Left lung (tissue), 10 donors: Measurements from ENCODE around the gene PAPOLG. TPM values are rescaled to one million over a fixed set of nuclear protein-coding genes. Genes with fewer than 3 reads are reported as not detected.

Source experiments
- ATAC-seq: fragments of 200-7000 bp; cut with Tn5 transposase; one replicate; pipeline ENCODE4 v1.9.1; 2020; ENCODE audit warnings: moderate library complexity
- DNase-seq, 4 donors: peaks; one replicate each; pipeline ENCODE4 v3.0.0-alpha.2; 2013 to 2020
- H3K27ac ChIP-seq, 2 donors: fragments of 200-600 bp; sonication (generic) in 1 of 2; one replicate each; pipeline versions ENCODE4 v1.5.0 to v1.8.0; 2020 to 2021
- H3K27me3 ChIP-seq, 2 donors: fragments of 200-600 bp; sonication (generic) in 1 of 2; one replicate each; pipeline versions ENCODE4 v1.5.0 to v1.8.0; 2020 to 2021
- H3K36me3 ChIP-seq, 2 donors: fragments of 200-600 bp; sonication (generic) in 1 of 2; one replicate each; pipeline versions ENCODE4 v1.5.0 to v1.8.0; 2020 to 2021
- H3K4me1 ChIP-seq, 2 donors: fragments of 200-600 bp; one replicate each; pipeline ENCODE4 v1.8.0; 2021
- H3K4me3 ChIP-seq, 2 donors: fragments of 200-600 bp; sonication (generic) in 1 of 2; one replicate each; pipeline versions ENCODE4 v1.5.0 to v1.8.0; 2020 to 2021; ENCODE audit warnings: mild to moderate bottlenecking in 1 of 2
- H3K9me3 ChIP-seq, 2 donors: fragments of 200-600 bp; sonication (generic) in 1 of 2; one replicate each; pipeline versions ENCODE4 v1.5.0 to v1.8.0; 2020 to 2021
- intact Hi-C, 2 donors: fragments of 100-400 bp; cut with DNase I; formaldehyde crosslinking; loops; one replicate each; pipeline versions ENCODE4 v1.11.2 to v1.14.2; 2022
- polyA plus RNA-seq, 6 donors: library from polyadenylated mRNA; unstranded; fragments of 120-200 nt; gene quantifications; one replicate each; pipeline ENCODE4 v1.2.1, GENCODE V29; 2013; ENCODE audit not compliant: insufficient read length in 6 of 6
- total RNA-seq, 2 donors: library from RNA; stranded (reverse); fragmentation: NEBNext Ultra II Directional; extraction: Animal tissue kit (Norgen Biotek cat#: 25700); gene quantifications; one replicate each; pipeline ENCODE4 v1.2.1, GENCODE V29; 2021
- TF ChIP-seq, protein P1 (sequence below), 2 donors: fragments of 200-600 bp; sonication (generic) in 1 of 2; IDR thresholded peaks; one replicate each; pipeline versions ENCODE4 v1.5.0 to v1.8.0; 2021; ENCODE audit warnings: antibody characterized with exemption in 2 of 2
- donor health status: DM: no; HTN: yes; CAD: no.
- donor health status: DM: no; HTN: no; CAD: no.

The PAPOLG gene
- total and polyA plus RNA-seq, 8 donors: 11.3 to 30.5 (median 24.7) TPM

DNA sequence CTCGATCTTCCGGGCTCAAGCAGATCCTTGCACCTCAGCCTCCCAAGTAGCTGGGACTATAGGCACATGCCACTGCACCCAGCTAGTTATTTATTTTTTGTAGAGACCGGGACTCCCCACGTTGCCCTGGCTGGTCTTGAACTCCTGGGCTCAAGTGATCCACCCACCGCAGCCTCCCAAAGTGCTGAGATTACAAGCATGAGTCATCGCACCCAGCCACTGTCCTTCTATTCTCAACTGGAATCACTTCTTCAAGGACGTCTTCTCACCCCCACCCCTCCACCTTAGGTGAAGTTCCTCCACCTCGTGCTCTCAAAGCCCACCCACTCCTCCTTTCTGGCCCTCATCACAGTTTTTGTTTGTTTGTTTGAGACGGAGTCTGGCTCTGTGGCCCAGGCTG lies 71.3 kb downstream of the PAPOLG start:
- intact Hi-C loops: no loop called here
- ATAC-seq: no peak
- no peak for DNase-seq

DNA sequence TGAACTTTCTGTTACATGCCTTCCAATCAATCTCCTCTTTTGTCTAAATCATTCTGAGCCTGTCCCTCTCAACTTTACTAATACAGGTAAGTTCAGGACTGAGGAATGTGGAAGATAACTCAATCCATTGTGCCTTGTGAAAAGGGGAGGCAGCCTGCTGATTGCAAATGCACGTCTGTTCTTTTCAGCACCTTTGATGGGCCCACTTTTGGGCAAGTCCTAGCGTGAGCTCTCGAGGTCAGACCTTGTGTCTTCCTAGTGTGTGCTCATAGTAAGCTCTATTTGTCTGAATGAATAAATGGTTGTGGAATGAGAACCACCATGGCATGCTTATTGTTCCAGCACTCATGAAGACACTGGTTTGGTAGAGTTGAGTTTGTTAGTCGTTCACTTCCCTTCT lies 74.9 kb downstream of the PAPOLG start:
- H3K4me1 ChIP-seq: no peaks in the 10 kb centered on the region
- no peak for DNase-seq
- H3K4me3 ChIP-seq: no peak overlapping the region
- ATAC-seq: no peak
- intact Hi-C loops: no loop called here
- H3K27ac ChIP-seq: no peak overlapping the region
- TF ChIP-seq, protein P1, sequence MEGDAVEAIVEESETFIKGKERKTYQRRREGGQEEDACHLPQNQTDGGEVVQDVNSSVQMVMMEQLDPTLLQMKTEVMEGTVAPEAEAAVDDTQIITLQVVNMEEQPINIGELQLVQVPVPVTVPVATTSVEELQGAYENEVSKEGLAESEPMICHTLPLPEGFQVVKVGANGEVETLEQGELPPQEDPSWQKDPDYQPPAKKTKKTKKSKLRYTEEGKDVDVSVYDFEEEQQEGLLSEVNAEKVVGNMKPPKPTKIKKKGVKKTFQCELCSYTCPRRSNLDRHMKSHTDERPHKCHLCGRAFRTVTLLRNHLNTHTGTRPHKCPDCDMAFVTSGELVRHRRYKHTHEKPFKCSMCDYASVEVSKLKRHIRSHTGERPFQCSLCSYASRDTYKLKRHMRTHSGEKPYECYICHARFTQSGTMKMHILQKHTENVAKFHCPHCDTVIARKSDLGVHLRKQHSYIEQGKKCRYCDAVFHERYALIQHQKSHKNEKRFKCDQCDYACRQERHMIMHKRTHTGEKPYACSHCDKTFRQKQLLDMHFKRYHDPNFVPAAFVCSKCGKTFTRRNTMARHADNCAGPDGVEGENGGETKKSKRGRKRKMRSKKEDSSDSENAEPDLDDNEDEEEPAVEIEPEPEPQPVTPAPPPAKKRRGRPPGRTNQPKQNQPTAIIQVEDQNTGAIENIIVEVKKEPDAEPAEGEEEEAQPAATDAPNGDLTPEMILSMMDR (IDR thresholded peaks at IDR 0.05): no peak
- no peaks in the 10 kb centered on the region for H3K36me3 ChIP-seq
- H3K27me3 ChIP-seq: no peaks in the 10 kb centered on the region
- H3K9me3 ChIP-seq: no peaks in the 10 kb centered on the region

More for the DNA sequence above, 71.3 kb downstream of the PAPOLG start:
- Histone ChIP-seq H3K4me1 (no peaks in the 10 kb centered on the region), H3K27me3 (no peaks in the 10 kb centered on the region), H3K9me3 (no peaks in the 10 kb centered on the region), H3K4me3 (no peak overlapping the region), H3K36me3 (no peaks in the 10 kb centered on the region), H3K27ac (no peak overlapping the region)
- TF ChIP-seq, protein P1 (IDR thresholded peaks at IDR 0.05): no peak

DNA sequence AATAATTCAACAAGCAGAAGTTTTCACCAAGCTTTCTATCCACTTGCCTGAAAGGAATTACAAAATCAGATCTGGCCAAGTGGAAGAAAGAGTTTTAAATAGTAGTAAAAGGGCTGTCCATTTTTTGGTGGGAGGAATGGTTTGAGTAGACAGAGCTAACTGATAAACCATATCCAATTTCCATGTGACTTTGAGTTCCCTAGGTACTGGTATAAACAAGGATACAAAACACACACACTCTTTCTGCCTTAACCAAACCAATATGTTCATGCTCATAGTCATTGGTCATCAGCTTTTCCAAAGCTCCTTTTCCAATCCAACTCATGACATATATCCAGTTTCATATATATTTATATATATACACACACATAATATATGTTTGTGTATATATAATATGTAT lies 75.9 kb downstream of the PAPOLG start:
- H3K4me1 ChIP-seq: peaks cover 0 to under 1% of the 10 kb centered on the region in 2 donors
- no peak overlapping the region for H3K27ac ChIP-seq
- intact Hi-C loops: no loop called here
- no peaks in the 10 kb centered on the region for H3K9me3 ChIP-seq
- H3K4me3 ChIP-seq: no peak overlapping the region
- H3K36me3 ChIP-seq: no peaks in the 10 kb centered on the region
- TF ChIP-seq, protein P1 (IDR thresholded peaks at IDR 0.05): no peak
- no peaks in the 10 kb centered on the region for H3K27me3 ChIP-seq
- DNase-seq (no peak), ATAC-seq (no peak)

GRCh38 chr2:60832621-60833020 lies 76.6 kb downstream of the PAPOLG start:
- DNase-seq: no peak
- Histone ChIP-seq H3K27me3 (no peaks in the 10 kb centered on the region), H3K36me3 (no peaks in the 10 kb centered on the region), H3K4me3 (no peak overlapping the region), H3K9me3 (no peaks in the 10 kb centered on the region), H3K27ac (no peak overlapping the region), H3K4me1 (peaks cover 0 to 3% of the 10 kb centered on the region in 2 donors)
- intact Hi-C loops: no loop called here
- TF ChIP-seq, protein P1 (IDR thresholded peaks at IDR 0.05): no peak
- ATAC-seq: no peak

GRCh38 chr2:60834270-60834717 lies 78.2 kb downstream of the PAPOLG start:
- Histone ChIP-seq H3K36me3 (no peaks in the 10 kb centered on the region), H3K27ac (no peak overlapping the region), H3K4me3 (no peak overlapping the region), H3K4me1 (peaks cover 0 to 3% of the 10 kb centered on the region in 2 donors), H3K9me3 (no peaks in the 10 kb centered on the region), H3K27me3 (no peaks in the 10 kb centered on the region)
- intact Hi-C loops: no loop called here
- ATAC-seq (peak; percentile 33), DNase-seq (no peak)
- TF ChIP-seq, protein P1 (IDR thresholded peaks at IDR 0.05): no peak
